Stimulated activated CD8-positive, alpha-beta memory T cell treated with anti-CD3 and anti-CD28 coated beads, Interleukin-12 subunit alpha, Interleukin-12 subunit beta, amount 100 ng/mL, for 1 hour (primary cell): ENCODE measurements around the gene CLIP4.
"Not testable (repeated sequence)": the region's sequence is repeated elsewhere in the genome, so short reads cannot be mapped to it uniquely, and the experiment has no call there.

ENCODE experiments used
- DNase-seq: peaks from one replicate; pipeline ENCODE4 v3.0.0-alpha.2; 2020; ENCODE audit warnings: low read depth

CLIP4 gene

GRCh38 chr2:29114946-29115609, at the start of gene CLIP4:
Gene CLIP4, plus strand, starts transcription at chr2:29115415. Its CDS starts 5,974 bp downstream, at chr2:29121389.
- peak; percentile 56 for DNase-seq

DNA sequence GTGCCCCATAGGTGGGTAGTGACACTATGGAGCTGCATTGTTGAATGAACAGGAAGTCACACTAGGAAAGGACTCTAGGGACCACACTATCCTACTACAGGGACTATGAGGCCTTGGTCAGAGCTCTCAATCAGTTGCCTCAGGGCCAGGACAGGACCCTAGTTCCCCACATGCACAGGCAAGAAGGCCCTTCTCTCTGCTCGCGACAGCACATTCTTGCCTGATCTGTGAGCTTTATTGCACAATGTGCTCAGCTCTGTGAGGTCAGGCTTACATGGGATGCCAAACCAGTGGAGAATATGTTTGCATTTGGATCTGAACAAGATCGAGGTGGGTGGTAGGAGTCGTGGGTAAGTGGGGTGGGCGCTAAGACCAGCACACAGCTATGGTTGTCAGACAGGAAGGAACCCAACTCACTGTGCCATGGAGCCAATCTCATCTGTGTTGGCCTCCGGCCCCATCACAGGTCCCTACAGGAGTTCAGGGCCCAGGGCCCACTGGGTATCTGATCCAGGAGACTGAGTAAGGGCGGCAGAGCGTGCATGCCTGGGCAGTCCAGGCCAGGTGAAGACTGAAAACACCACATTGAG, 48.8 kb upstream of the CLIP4 start:
- no peak for DNase-seq

GRCh38 chr2:29066997-29067605, 48.1 kb upstream of the CLIP4 start:
- DNase-seq, result no peak

GRCh38 chr2:29068513-29068912, 46.7 kb upstream of the CLIP4 start:
- no peak for DNase-seq

GRCh38 chr2:29070526-29070925, 44.7 kb upstream of the CLIP4 start:
- DNase-seq, result no peak

- no peak for DNase-seq
Observed at GRCh38 chr2:29071032-29071975, 43.9 kb upstream of the CLIP4 start.

GRCh38 chr2:29072251-29072650, 43.0 kb upstream of the CLIP4 start:
- no peak for DNase-seq

DNA sequence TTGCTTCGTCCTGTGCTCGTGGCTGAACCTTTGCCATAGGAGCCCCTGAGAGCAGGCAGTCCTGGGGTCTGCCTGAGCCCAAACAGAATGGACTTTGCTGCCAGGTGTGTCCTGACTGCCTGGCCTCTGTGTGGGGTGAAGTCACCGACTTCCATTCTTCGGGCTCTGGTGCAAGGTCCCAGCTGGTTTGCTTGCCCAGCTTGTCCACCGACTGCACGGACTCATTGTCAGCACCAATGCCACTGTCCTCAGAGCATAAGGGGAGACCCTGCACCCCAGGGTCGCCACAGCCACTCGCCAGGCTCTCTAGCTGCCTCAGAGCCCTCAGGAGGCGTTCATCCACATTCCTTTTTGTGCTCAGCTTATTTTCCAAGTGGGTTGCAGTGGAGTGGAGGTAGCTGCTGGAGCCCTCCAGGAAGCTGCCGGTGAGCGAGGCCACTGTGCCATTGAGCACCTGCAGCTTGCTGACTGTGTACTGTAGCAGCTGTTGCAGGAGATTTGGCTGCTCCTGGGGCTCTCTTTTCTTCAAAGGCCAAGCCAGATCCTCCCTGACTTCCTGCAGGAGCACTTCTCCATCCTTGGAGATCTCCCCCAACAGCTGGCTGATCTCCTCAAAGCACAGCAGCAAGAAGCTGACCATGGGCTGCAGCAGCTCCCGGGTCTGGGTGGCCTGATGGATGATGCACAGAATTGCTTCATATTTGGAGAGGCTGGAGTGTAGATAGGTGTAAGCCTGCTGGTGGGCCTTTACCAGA, 42.1 kb upstream of the CLIP4 start:
- DNase-seq, result no peak

DNA sequence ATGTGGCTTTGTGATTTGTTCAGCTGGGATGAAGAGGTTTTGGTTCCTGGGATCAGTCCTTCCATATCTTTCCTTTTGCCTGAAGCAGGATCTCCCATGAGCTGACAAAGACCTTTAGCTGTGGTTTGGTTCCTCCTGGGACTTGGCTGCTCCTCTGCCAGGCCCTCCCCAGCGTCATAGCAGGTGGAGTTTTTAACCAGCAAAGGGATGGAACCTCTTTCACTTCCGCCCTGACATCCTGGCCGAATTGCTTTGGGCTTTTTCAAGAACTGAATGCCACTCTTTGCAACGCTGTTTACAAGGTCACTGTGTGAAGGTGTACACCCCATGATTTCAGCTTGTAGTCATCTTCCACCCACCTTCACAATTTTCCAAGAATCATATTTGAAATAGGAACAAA, 41.3 kb upstream of the CLIP4 start:
- DNase-seq, result no peak

DNA sequence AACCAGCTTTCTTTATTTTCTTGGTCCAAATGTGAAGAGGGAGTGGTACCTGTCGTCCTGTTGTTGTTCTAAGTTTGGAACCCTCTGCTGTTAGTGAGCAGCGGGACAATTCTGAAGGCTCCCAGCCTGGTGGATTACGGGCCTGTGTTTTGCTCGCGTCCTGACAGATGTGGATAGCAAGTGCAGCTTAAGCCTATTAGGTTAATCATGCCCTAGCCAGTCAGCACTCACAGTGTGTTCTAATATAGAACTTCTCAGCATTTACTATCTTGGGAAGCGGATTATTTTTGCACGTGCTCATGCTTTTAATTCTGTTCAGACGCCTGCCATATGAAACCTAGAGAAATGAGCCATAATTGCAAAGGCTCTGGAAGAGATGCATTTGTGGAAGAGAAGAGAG, 40.8 kb upstream of the CLIP4 start, which contains the start of gene PCARE:
TSS of gene PCARE (minus strand) at position 113 of the 400 bp plus-strand sequence. CDS start 262 bp downstream, outside the sequence.
- DNase-seq, result no peak

DNA sequence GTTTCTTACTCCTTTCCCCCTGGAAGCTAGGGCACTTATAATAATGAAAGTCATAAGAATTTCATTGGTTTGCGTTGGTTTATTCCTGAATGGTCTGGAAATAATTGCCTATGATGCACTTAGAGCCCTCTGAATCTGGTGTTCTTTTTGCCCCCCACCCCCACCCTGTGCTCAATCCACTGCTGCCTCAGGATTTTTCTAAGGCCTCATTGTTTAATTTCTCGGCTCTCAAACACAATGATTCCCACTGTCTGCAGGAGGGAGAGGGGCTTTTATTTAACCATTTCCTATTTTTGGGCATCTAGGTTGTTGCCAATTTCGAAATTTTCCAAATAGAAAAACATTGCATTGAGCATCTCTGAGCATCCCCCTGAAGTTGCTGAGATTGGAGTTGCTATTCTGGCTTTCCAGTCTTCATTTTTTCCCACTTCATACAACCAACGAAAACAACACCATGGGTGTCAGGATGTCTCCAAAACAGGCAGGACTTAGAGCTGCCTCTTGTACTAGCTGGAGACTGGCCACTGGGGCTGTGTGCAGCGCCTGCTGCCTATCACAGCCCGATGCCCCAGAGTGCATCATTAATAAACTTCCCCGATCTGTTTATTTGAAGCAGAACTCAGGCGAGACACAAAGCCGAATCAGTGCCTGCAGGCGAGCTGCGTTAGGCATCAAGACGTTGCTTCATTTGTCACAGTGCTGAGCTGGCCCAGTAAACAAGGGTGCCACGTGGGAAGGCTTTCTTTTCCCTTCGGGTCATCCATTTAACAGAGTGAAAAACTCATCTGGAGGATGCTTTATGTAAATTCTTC, 39.1 kb upstream of the CLIP4 start:
- no peak for DNase-seq

GRCh38 chr2:29079887-29080286, 35.3 kb upstream of the CLIP4 start:
- no peak for DNase-seq

- no peak for DNase-seq
Observed at GRCh38 chr2:29080886-29081743, 34.1 kb upstream of the CLIP4 start.

DNA sequence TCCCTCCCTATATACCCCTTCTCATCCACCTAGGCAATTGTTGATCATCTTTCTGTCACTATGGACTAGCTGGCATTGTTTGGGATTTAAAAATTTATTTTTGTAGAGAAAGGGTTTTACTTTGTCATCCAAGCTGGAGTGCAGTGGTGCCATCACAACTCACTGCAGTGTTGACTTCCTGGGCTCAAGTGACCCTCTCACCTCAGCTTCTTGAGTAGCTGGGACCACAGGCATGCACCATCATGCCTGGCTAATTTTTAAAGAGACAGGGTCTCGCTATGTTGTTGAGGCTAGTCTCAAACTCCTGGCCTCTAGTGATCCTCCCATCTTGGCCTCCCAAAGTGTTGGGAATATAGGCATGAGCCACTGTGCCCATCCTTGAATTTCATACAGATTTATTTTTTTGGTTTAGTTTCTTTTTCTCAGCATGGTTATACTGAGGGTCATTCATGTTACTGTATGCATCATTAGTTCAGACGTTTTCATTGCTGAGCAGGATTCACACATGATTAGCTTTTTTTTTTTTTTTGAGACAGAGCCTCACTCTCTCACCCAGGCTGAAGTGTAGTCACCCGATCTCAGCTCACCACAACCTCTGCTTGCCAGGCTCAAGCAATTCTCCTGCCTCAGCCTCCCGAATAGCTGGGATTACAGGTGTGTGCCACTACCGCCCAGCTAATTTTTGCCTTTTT, 32.3 kb upstream of the CLIP4 start:
- no peak for DNase-seq

DNA sequence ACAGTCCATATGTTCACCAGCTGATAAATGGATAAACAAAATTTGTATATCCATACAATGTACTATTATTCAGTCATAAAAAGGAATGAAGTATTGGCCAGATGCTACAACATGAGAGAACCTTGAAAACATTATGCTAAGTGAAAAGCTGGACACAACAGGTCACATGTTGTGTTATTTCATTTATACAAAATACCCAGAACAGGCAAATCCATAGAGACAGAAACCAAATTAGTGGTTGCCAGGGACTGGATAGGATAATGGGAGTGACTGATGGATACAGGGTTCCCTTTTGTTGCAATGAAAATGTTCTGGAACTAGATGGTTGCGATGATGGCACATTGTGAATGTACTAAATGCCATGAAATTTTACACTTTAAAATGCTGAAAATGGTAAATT, 30.7 kb upstream of the CLIP4 start:
- DNase-seq, result no peak

DNA sequence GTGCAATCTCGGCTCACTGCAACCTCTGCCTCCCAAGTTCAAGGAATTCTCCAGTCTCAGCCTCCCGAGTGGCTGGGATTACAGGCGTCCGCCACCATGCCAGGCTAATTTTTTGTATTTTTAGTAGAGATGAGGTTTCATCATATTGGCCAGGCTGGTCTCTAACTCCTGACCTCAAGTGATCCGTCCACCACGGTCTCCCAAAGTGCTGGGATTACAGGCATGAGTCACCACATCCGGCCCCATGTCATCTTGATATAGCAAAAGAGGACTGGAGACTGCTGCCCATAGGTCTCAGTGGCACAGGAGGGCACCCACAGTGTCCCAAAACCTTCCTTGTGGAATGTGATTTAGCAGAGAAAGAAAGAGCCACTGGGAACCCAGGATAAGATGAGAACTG, 24.9 kb upstream of the CLIP4 start:
- not testable (repeated sequence) for DNase-seq

- no peak for DNase-seq
Observed at GRCh38 chr2:29096969-29097368, 18.2 kb upstream of the CLIP4 start.

GRCh38 chr2:29097569-29097968, 17.6 kb upstream of the CLIP4 start:
- no peak for DNase-seq

DNA sequence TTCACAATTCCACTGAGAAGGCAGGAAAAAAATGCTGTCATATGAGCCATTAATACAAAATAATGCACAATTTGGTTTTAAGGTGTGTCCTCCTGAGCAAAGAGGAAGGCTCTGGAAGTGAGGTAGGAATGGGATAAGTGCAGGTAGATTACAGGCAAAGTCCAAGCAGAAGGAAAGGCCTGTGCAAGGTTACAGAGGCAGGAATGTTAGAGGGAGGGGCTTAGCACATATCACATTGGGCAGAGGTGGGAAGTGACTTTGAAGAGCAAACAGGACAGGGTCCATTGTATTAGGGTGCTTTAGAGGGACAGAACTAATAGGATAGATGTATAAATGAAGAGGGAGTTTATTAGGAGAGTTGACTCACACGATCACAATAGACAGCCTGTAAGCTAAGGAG, 14.7 kb upstream of the CLIP4 start:
- DNase-seq, result no peak
